GM20000 (cell line): ENCODE results near the gene CLEC4E.
"Not testable (repeated sequence)": the region's sequence is repeated elsewhere in the genome, so short reads cannot be mapped to it uniquely, and the experiment has no call there.

Experiments
- DNase-seq: peaks from one replicate; pipeline ENCODE4 v3.0.0; 2012; ENCODE audit warnings: low spot score
- CTCF ChIP-seq: IDR thresholded peaks from 2 replicates; pipeline ENCODE4 v1.5.1; 2012; ENCODE audit warnings: mild to moderate bottlenecking, control low read depth; ENCODE audit errors: extremely low read depth, missing control alignments

The CLEC4E gene

GRCh38 chr12:8507596-8507995, 33.1 kb downstream of the CLEC4E start:
- DNase-seq, result no peak
- TF ChIP-seq CTCF, result no peak

GRCh38 chr12:8504351-8504750, 36.4 kb downstream of the CLEC4E start:
- TF ChIP-seq CTCF, result no peak
- DNase-seq, result no peak

GRCh38 chr12:8501720-8502119, 39.0 kb downstream of the CLEC4E start:
- DNase-seq, result no peak
- TF ChIP-seq CTCF, result no peak

- no peak for DNase-seq
- no peak for TF ChIP-seq CTCF
Observed at GRCh38 chr12:8499616-8500015, 41.1 kb downstream of the CLEC4E start.

- DNase-seq, result not testable (repeated sequence)
Observed at GRCh38 chr12:8496074-8496473, 44.6 kb downstream of the CLEC4E start.

- DNase-seq, result not testable (repeated sequence)
Observed at GRCh38 chr12:8495671-8496070, 45.0 kb downstream of the CLEC4E start.

GRCh38 chr12:8493084-8493483, 47.6 kb downstream of the CLEC4E start:
- peak; percentile 72 for DNase-seq
- no peak for TF ChIP-seq CTCF

GRCh38 chr12:8491646-8492530, 48.8 kb downstream of the CLEC4E start:
- no peak for DNase-seq
- no peak for TF ChIP-seq CTCF
